Measurements from ENCODE around the gene OSBP2.

Gene OSBP2

GRCh38 chr22:30903876-30904460, 209.3 kb downstream of the OSBP2 start:
- peaks cover 19 to 41% of the 10 kb centered on the region in 2 experiments for H3K36me3 ChIP-seq (ENCODE audit: control insufficient read depth in 1 of 2, insufficient read depth in 2 of 2, low read depth in 1 of 2, low read length in 2 of 2)
- no peak overlapping the region for H4K8ac ChIP-seq (ENCODE audit: low read length)
- H2BK5ac ChIP-seq (ENCODE audit: low read depth, low read length, poor library complexity, severe bottlenecking): no peak overlapping the region
- H2BK15ac ChIP-seq (ENCODE audit: low read depth, poor library complexity, severe bottlenecking): no peak overlapping the region
- no peak overlapping the region for H3K4ac ChIP-seq (ENCODE audit: low read depth in 1 of 2, low read length in 2 of 2)
- DNase-seq: no peak
- 95% methylated on average over 2 of the region's 6 CpGs for WGBS
- H3K4me2 ChIP-seq (ENCODE audit: low read length, poor library complexity, severe bottlenecking): no peak overlapping the region
- H3K9ac ChIP-seq (ENCODE audit: low read length): no peak overlapping the region
- H2BK12ac ChIP-seq (ENCODE audit: low read length in 2 of 2): no peak overlapping the region
- no peaks in the 10 kb centered on the region for H3K27me3 ChIP-seq (ENCODE audit: control insufficient read depth in 1 of 2, insufficient read depth in 1 of 2, low read length in 2 of 2)
- no peak overlapping the region for H3K4me3 ChIP-seq (ENCODE audit: insufficient read depth in 1 of 2, low read depth in 1 of 2, low read length in 2 of 2)
- H3K27ac ChIP-seq (ENCODE audit: low read length, poor library complexity, severe bottlenecking): no peak overlapping the region
- H2BK120ac ChIP-seq (ENCODE audit: low read depth, low read length): no peak overlapping the region
- peaks cover 3% of the 10 kb centered on the region for H3K9me3 ChIP-seq (ENCODE audit: control insufficient read depth, low read length)
- H2AK5ac ChIP-seq (ENCODE audit: low read length, severe bottlenecking): no peak overlapping the region
- H3K23ac ChIP-seq (ENCODE audit: low read length in 2 of 2): no peak overlapping the region
- no peak overlapping the region for H4K91ac ChIP-seq (ENCODE audit: low read length)
- no peaks in the 10 kb centered on the region for H3K79me1 ChIP-seq (replicated peaks; ENCODE audit: low read length, poor library complexity, severe bottlenecking)
- no peak overlapping the region for H3K14ac ChIP-seq (ENCODE audit: low read length in 2 of 2)
- H2AFZ ChIP-seq (ENCODE audit: low read depth, low read length): no peak overlapping the region
- H3K4me1 ChIP-seq (ENCODE audit: control insufficient read depth, insufficient read depth, low read depth, low read length): no peaks in the 10 kb centered on the region
- H3K18ac ChIP-seq (ENCODE audit: low read depth in 1 of 2, low read length in 2 of 2): no peak overlapping the region

- Histone ChIP-seq H3K23ac (ENCODE audit: low read length in 2 of 2) (no peak overlapping the region), H4K91ac (ENCODE audit: low read length) (no peak overlapping the region), H3K18ac (ENCODE audit: low read depth in 1 of 2, low read length in 2 of 2) (no peak overlapping the region), H3K4me3 (ENCODE audit: insufficient read depth in 1 of 2, low read depth in 1 of 2, low read length in 2 of 2) (no peak overlapping the region), H4K8ac (ENCODE audit: low read length) (no peak overlapping the region), H3K79me1 (replicated peaks; ENCODE audit: low read length, poor library complexity, severe bottlenecking) (no peaks in the 10 kb centered on the region), H3K14ac (ENCODE audit: low read length in 2 of 2) (no peak overlapping the region), H2BK12ac (ENCODE audit: low read length in 2 of 2) (no peak overlapping the region), H3K27ac (ENCODE audit: low read length, poor library complexity, severe bottlenecking) (no peak overlapping the region), H3K4me2 (ENCODE audit: low read length, poor library complexity, severe bottlenecking) (no peak overlapping the region), H2BK120ac (ENCODE audit: low read depth, low read length) (no peak overlapping the region), H2BK15ac (ENCODE audit: low read depth, poor library complexity, severe bottlenecking) (no peak overlapping the region), H3K4me1 (ENCODE audit: control insufficient read depth, insufficient read depth, low read depth, low read length) (no peaks in the 10 kb centered on the region), H2AK5ac (ENCODE audit: low read length, severe bottlenecking) (no peak overlapping the region), H2AFZ (ENCODE audit: low read depth, low read length) (no peak overlapping the region), H3K4ac (ENCODE audit: low read depth in 1 of 2, low read length in 2 of 2) (no peak overlapping the region), H3K9me3 (ENCODE audit: control insufficient read depth, low read length) (no peaks in the 10 kb centered on the region), H2BK5ac (ENCODE audit: low read depth, low read length, poor library complexity, severe bottlenecking) (no peak overlapping the region), H3K36me3 (ENCODE audit: control insufficient read depth in 1 of 2, insufficient read depth in 2 of 2, low read depth in 1 of 2, low read length in 2 of 2) (peaks cover 19 to 30% of the 10 kb centered on the region in 2 experiments), H3K27me3 (ENCODE audit: control insufficient read depth in 1 of 2, insufficient read depth in 1 of 2, low read length in 2 of 2) (no peaks in the 10 kb centered on the region), H3K9ac (ENCODE audit: low read length) (no peak overlapping the region)
- 97% methylated on average over 39 of the region's 49 CpGs for WGBS
- no peak for DNase-seq
Observed at GRCh38 chr22:30905696-30906341, 211.1 kb downstream of the OSBP2 start.

- no peak overlapping the region for H3K27ac ChIP-seq (ENCODE audit: low read length, poor library complexity, severe bottlenecking)
- no peak overlapping the region for H3K4me3 ChIP-seq (ENCODE audit: insufficient read depth in 1 of 2, low read depth in 1 of 2, low read length in 2 of 2)
- DNase-seq: no peak
- H2BK15ac ChIP-seq (ENCODE audit: low read depth, poor library complexity, severe bottlenecking): no peak overlapping the region
- no peak overlapping the region for H3K14ac ChIP-seq (ENCODE audit: low read length in 2 of 2)
- no peak overlapping the region for H2AFZ ChIP-seq (ENCODE audit: low read depth, low read length)
- 96% methylated on average over 9 of the region's 9 CpGs for WGBS
- H2BK5ac ChIP-seq (ENCODE audit: low read depth, low read length, poor library complexity, severe bottlenecking): no peak overlapping the region
- peaks cover 19 to 28% of the 10 kb centered on the region in 2 experiments for H3K36me3 ChIP-seq (ENCODE audit: control insufficient read depth in 1 of 2, insufficient read depth in 2 of 2, low read depth in 1 of 2, low read length in 2 of 2)
- no peak overlapping the region for H3K18ac ChIP-seq (ENCODE audit: low read depth in 1 of 2, low read length in 2 of 2)
- H3K23ac ChIP-seq (ENCODE audit: low read length in 2 of 2): no peak overlapping the region
- no peak overlapping the region for H3K4ac ChIP-seq (ENCODE audit: low read depth in 1 of 2, low read length in 2 of 2)
- H2BK120ac ChIP-seq (ENCODE audit: low read depth, low read length): no peak overlapping the region
- no peak overlapping the region for H4K91ac ChIP-seq (ENCODE audit: low read length)
- no peaks in the 10 kb centered on the region for H3K79me1 ChIP-seq (replicated peaks; ENCODE audit: low read length, poor library complexity, severe bottlenecking)
- no peak overlapping the region for H2AK5ac ChIP-seq (ENCODE audit: low read length, severe bottlenecking)
- no peaks in the 10 kb centered on the region for H3K27me3 ChIP-seq (ENCODE audit: control insufficient read depth in 1 of 2, insufficient read depth in 1 of 2, low read length in 2 of 2)
- H3K9me3 ChIP-seq (ENCODE audit: control insufficient read depth, low read length): no peaks in the 10 kb centered on the region
- no peak overlapping the region for H3K9ac ChIP-seq (ENCODE audit: low read length)
- H2BK12ac ChIP-seq (ENCODE audit: low read length in 2 of 2): no peak overlapping the region
- H3K4me1 ChIP-seq (ENCODE audit: control insufficient read depth, insufficient read depth, low read depth, low read length): no peaks in the 10 kb centered on the region
- H4K8ac ChIP-seq (ENCODE audit: low read length): no peak overlapping the region
- no peak overlapping the region for H3K4me2 ChIP-seq (ENCODE audit: low read length, poor library complexity, severe bottlenecking)
Observed at GRCh38 chr22:30906411-30906810, 211.7 kb downstream of the OSBP2 start.

DNA sequence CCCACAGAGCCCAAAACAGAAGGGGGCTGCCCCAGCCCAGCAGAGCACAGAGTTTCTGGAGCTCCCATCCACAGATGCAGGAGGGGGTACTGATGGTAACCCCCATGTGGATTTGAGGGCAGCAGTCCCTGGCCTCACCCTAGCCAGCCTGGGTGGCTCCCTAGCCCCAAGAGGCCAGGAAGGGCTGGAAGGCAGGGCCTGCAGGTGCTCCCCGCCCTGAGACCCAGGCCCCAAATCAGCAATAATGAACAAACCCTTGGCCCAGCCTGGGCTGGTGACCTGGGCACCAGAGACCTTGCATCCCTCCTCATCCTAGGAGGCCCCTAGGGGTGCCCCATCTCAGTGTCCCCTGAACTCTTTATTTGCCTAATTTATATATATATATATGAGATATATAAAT, 212.3 kb downstream of the OSBP2 start:
- Histone ChIP-seq H2BK5ac (ENCODE audit: low read depth, low read length, poor library complexity, severe bottlenecking) (no peak overlapping the region), H3K27me3 (ENCODE audit: control insufficient read depth in 1 of 2, insufficient read depth in 1 of 2, low read length in 2 of 2) (no peaks in the 10 kb centered on the region), H3K36me3 (ENCODE audit: control insufficient read depth in 1 of 2, insufficient read depth in 2 of 2, low read depth in 1 of 2, low read length in 2 of 2) (peaks cover 19 to 28% of the 10 kb centered on the region in 2 experiments), H2BK120ac (ENCODE audit: low read depth, low read length) (no peak overlapping the region), H3K27ac (ENCODE audit: low read length, poor library complexity, severe bottlenecking) (no peak overlapping the region), H3K4ac (ENCODE audit: low read depth in 1 of 2, low read length in 2 of 2) (no peak overlapping the region), H3K4me1 (ENCODE audit: control insufficient read depth, insufficient read depth, low read depth, low read length) (no peaks in the 10 kb centered on the region), H4K91ac (ENCODE audit: low read length) (no peak overlapping the region), H3K4me3 (ENCODE audit: insufficient read depth in 1 of 2, low read depth in 1 of 2, low read length in 2 of 2) (no peak overlapping the region), H3K14ac (ENCODE audit: low read length in 2 of 2) (no peak overlapping the region), H2BK12ac (ENCODE audit: low read length in 2 of 2) (no peak overlapping the region), H3K79me1 (replicated peaks; ENCODE audit: low read length, poor library complexity, severe bottlenecking) (no peaks in the 10 kb centered on the region), H3K9ac (ENCODE audit: low read length) (no peak overlapping the region), H2BK15ac (ENCODE audit: low read depth, poor library complexity, severe bottlenecking) (no peak overlapping the region), H2AFZ (ENCODE audit: low read depth, low read length) (no peak overlapping the region), H3K23ac (ENCODE audit: low read length in 2 of 2) (no peak overlapping the region), H3K18ac (ENCODE audit: low read depth in 1 of 2, low read length in 2 of 2) (no peak overlapping the region), H3K9me3 (ENCODE audit: control insufficient read depth, low read length) (no peaks in the 10 kb centered on the region), H4K8ac (ENCODE audit: low read length) (no peak overlapping the region), H2AK5ac (ENCODE audit: low read length, severe bottlenecking) (no peak overlapping the region), H3K4me2 (ENCODE audit: low read length, poor library complexity, severe bottlenecking) (no peak overlapping the region)
- DNase-seq: no peak
- 88% methylated on average over 1 of the region's 1 CpG for WGBS
